GM21723 (cell line): ENCODE data around the gene GCNA.
"Not testable (repeated sequence)": the region's sequence is repeated elsewhere in the genome, so short reads cannot be mapped to it uniquely, and the experiment has no call there.

ENCODE experiments used
- ATAC-seq: cut with Tn5 transposase; IDR thresholded peaks from one replicate; pipeline ENCODE4 v1.9.1; 2021; ENCODE audit warnings: mild to moderate bottlenecking, moderate library complexity; ENCODE audit not compliant: unreplicated experiment

GCNA gene

DNA sequence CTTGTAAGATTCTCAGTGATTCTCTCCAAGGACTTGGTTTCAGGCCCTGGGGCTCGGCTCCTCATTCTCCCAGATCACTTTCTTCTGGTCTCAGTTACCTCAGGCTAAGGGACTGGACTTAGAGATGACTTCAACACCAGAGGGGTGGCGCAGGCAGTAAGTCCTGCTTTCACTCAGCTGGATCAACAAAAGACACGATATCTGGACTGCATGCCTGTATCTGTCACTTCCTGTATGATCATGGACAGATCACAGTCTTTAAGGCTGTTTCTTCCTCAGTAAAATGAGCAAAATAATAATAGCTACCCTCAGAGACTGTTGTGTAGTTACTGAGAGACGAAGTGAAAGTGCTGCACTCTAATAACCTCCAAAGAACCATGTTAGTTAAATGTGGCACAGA lies 59.6 kb downstream of the GCNA start:
- peak; percentile 45 for ATAC-seq

DNA sequence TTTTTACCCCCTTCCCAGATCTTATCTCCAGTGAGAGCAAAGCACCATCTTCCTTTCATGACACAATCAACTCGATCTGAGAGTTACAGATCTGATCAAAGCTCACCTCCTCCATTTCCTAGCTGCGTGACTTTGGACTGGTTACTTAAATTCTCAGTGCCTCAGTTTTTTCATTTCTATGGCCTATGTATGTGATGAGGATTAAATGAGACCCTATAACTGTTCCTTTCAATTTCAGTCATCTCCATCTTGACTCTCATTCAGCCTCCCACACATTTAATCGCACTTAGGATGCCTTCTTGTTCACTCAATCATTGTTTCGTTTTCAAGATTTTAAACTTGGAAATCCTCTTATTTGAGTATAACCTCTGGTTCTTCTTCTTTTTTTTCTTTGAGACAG lies 60.2 kb downstream of the GCNA start:
- ATAC-seq = peak; percentile 17

DNA sequence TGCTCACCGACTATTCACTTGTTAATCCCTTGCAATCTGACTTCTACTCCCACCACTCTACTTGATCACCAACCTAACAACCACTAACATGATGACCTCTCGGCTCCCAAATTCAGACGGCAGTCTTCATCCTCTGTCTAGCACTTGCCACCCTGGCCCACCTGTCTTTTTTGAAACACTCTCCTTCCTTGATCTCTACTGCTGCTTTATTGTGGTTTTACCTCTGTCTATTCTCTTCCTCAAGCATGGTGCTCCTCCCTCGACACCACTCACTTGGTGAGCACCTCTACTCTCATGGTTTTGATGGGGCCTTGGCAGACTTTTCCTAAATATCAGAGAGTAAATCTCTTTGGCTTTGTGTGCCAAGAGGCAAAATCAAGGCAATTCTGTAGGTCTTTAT lies 61.8 kb downstream of the GCNA start:
- ATAC-seq = no peak

DNA sequence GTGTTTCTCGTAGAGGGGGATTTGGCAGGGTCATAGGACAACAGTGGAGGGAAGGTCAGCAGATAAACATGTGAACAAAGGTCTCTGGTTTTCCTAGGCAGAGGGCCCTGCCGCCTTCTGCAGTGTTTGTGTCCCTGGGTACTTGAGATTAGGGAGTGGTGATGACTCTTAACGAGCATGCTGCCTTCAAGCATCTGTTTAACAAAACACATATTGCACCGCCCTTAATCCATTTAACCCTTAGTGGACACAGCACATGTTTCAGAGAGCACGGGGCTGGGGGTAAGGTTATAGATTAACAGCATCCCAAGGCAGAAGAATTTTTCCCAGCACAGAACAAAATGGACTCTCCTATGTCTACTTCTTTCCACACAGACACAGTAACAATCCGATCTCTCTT lies 66.2 kb downstream of the GCNA start:
- ATAC-seq = not testable (repeated sequence)

DNA sequence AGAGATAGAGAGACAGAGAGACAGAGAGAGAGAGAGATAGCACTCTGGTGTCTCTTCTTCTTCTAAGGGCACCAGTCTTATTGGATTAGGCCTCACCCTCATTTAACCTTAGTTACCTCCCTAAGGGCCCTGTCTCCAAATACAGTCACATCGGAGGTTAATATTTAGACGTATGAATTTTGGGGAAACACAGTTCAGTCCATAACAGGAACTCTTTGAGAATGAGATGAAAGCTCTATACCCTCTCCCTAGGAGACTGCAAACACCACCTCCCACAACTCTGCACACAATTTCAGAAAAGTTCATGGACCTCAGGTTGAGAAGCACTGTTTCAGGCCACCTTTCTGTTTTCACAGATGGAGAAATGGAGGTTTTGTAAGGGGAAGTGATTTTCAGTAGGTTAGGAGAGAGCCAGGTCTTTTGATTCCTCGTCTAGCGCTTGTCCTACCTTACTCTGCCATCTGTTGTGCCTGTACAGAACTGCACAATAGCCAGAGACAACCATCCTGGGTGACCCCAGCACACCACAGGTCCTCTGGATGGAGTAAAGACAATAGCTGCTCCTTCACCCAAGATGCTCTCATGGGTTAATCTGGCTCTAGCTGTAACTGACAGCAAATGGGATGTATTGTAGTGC lies 72.2 kb downstream of the GCNA start:
- ATAC-seq = peak; percentile 85

DNA sequence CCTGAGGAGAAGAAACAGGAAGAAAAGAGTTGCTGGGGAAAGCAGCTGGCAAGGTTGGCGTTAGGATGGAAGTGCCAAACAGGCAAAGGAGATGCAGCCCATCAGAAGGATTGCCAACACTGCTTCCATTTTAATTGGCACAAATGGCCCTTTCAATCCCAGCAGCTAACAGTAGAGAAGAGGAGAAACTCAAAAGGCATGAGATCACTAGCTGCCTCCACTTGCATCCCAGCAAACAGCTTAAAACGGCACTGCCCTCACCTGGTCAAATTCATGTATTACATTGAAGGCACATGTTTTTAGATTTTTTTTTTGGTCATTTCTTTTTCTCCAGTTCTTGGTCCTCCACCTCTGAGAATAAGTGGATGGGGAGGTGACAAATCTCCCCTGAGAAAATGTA lies 74.2 kb downstream of the GCNA start:
- no peak for ATAC-seq

DNA sequence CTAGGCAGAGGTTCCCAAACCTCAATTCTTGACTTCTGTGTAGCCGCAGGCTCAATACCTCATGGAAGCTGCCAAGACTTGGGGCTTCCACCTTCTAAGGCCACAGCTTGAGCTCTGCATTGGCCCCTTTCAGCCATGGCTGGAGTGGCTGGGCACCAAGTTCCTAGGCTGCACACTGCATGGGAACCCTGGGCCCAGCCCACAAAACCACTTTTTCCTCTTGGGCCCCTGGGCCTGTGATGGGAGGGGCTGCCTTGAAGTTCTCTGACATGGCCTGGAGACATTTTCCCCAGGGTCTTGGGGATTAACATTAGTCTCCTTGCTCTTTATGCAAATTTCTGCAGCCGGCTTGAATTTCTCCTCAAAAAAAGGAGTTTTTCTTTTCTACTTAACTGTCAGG lies 75.1 kb downstream of the GCNA start:
- no peak for ATAC-seq

DNA sequence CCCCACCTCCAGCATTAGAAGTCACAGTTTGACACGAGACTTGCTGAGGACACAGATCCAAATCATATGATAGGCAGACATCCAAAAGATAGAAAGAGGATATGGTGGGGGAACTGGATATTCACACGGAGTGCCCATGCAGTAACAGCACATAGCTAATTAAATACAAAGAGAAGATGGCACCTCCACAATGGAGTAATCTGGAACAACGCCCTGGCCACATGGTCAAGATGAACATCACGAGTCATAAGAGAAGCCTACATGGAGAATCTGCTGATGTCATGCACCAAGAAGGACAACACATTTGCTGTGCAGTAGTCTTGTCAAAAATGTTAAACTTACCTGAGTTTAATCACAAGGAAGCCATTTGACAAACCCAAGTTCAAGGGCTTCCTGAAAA lies 79.0 kb downstream of the GCNA start:
- no peak for ATAC-seq

DNA sequence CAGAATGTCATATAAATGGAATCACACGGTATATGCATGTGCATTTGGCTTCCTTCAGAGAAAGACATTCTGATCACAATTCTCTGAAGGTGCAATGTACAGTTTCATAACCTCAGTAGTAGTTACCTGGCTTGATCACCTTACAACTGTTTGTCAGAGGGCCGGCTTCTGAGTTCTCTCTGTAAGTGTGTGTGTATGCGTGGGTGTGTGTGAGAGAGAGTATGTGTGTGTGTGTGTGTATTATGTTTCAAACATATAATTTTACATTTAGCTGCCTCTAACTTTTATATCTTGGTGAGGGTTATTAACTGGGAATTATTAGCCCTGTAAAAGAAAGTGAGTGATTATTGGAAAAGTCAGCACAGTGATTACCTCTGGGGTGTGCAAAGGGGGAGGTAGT lies 81.1 kb downstream of the GCNA start:
- ATAC-seq = no peak

DNA sequence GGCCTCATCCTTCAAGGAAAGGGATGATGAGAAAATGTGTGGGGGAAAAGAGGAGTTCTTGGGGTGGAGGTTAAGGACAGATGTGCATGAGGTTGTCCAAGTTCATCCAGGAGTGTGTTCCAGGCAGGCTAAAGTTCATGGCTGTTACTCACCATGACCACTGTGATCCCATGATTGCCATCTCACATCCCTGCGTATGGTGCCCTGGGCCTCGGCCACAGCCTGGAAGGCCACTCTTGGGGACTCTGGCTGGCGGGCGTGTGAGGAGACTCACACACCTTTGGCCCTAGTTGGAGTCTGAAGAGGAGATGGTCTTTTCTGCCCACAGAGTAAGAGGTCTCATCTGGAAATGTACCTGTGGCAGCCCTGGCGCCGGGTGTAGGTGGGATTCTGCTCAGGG lies 81.7 kb downstream of the GCNA start:
- ATAC-seq = no peak

DNA sequence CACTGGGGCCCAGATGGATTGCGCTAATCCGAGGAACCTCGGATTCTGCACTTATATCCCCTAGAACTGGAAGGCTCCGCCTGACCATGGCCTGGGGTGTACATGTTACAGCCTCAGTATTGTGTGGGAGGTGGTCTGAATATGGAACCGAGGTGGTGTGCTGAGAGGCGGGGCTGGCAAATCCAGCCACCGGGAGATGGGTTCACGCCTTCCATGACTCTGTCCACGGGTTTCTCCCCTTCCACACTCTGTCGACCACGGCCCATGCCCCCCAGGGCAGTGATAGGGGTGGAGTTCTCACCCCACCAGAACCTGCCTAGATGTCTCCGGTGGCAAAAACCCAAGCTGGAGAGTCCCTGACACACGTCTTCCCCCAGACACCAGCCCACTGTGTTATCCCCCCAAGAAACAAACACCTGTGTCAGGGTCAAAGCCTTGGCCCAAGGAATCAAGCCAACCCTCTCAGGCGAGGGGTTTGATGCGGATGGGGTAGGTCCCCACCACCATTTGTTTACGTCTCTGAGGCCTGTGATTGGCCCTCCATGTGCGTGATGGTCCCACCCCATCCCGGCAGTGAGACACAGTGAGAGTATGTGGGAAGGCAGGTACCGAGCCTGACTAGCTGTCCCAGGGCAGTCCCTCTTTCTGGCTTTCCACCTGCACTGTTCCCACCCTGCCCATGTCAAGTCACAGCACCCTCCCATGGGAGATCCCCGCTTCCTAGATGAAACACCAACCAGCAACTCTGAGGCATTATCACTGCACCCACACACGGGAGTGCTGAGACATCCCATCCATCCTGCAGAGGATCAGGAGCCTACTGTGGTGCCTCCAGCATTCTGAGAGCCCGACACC lies 82.6 kb downstream of the GCNA start:
- ATAC-seq = no peak

DNA sequence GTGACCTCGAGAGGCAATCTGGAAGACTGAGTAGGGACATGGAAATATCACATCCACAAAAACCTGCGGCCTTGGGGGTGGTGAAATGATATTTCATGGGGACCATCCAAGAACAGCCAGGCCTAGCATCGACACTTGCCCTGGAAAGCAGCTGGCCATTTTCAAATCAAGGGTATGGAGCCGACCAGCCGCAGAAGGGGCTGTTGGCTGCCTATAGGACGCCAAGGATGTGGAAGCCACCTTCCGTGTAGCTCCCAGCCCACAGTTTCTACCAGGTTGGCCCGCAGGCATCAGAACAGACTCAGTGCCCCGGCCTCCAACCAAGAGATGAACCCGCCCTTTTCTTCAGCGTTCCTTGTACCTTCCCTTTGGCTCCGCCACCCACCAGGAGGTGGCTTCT lies 83.7 kb downstream of the GCNA start:
- no peak for ATAC-seq

DNA sequence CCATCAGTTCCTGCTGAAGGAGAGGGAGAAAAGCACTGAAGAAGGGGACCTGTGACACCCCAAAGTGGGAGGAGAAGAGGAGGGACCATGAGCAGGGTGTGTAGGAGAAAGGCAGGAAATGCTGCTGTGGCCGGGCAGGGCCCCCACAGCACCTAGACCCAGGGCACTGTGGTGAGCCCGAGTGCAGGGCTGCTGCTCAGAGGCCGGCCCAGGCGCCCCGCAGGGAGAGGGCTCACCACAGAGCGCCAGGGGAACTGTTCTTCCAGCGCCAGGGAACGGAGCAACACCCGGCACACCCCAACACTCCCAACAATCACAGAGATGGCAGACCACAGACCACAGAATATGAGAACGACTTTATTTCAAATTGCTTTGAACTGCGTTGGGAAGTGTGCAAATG lies 84.4 kb downstream of the GCNA start:
- not testable (repeated sequence) for ATAC-seq
